ENCODE data around the gene AKR1C4.

DNA sequence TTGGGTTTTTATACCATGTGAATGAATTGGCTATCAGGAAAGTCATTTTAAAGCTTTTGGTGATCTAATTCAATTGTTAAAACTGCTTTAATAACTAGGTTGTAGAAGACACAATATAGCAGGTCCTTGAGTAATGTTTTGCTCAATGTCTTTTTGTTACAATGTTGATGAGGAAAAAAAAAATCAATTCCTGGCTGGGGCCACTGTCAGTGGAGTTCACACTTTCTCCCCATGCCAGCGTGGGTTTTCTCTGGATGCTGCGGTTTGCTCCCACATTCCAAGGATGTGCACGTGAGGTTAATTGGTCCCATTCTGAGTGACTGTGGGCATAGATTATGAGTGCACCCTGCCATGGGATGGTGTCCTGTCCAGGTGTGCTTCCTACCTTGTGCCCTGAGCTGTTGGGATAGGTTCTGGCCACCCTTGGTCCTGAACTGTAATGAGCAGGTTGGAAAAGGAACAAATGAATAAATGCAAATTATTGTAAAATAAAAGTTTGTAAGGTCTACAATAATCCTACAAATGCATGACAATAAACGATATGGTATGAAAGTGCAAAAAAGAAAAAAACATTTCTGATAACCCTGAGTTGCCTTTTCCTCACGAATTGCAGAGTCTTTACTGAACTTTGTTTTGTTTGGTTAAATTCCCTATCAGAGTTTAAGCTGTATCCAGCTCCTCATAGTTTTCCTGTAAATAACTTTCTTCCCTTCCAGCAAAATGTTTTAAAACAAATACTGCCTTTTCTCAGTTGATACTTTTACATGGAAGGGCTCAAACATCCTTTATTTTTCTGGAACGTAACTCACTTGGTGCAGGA, 62.7 kb downstream of the AKR1C4 start:
- no peak for TF ChIP-seq POLR2A (IDR thresholded peaks at IDR 0.05)
- TF ChIP-seq, protein P1, sequence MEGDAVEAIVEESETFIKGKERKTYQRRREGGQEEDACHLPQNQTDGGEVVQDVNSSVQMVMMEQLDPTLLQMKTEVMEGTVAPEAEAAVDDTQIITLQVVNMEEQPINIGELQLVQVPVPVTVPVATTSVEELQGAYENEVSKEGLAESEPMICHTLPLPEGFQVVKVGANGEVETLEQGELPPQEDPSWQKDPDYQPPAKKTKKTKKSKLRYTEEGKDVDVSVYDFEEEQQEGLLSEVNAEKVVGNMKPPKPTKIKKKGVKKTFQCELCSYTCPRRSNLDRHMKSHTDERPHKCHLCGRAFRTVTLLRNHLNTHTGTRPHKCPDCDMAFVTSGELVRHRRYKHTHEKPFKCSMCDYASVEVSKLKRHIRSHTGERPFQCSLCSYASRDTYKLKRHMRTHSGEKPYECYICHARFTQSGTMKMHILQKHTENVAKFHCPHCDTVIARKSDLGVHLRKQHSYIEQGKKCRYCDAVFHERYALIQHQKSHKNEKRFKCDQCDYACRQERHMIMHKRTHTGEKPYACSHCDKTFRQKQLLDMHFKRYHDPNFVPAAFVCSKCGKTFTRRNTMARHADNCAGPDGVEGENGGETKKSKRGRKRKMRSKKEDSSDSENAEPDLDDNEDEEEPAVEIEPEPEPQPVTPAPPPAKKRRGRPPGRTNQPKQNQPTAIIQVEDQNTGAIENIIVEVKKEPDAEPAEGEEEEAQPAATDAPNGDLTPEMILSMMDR (IDR thresholded peaks at IDR 0.05) = no peak

Data from adrenal gland (tissue), 5 donors.